HK-2 (cell line): ENCODE measurements around the gene SMIM35.
A peak's percentile ranks its signal among the peaks of the same experiment; 100 is the strongest.
"Not testable (repeated sequence)": the region's sequence is repeated elsewhere in the genome, so short reads cannot be mapped to it uniquely, and the experiment has no call there.

Experiments used
- DNase-seq: peaks from one replicate; pipeline ENCODE4 v3.0.0-alpha.2; 2018; ENCODE audit not compliant: unreplicated experiment

SMIM35 gene

GRCh38 chr11:117984476-117984875 lies 102.3 kb downstream of the SMIM35 start:
- no peak for DNase-seq

DNA sequence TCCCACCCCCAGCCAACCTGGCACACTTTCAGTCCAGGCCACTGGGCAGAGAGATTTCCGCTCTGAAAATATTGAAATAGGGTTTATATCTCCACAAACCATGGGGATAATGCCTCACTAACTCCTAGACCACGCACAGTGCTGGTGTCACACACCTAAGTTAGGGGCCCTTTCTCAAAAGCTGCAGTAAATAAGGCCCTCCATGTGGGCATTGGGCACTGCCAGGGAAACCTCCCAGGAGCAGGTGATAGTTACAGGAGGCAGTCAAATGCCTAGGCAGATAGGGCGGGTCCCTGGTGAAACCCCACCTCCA lies 103.6 kb downstream of the SMIM35 start:
- no peak for DNase-seq

- DNase-seq = no peak
Measured at GRCh38 chr11:117980720-117981119, 106.0 kb downstream of the SMIM35 start.

DNA sequence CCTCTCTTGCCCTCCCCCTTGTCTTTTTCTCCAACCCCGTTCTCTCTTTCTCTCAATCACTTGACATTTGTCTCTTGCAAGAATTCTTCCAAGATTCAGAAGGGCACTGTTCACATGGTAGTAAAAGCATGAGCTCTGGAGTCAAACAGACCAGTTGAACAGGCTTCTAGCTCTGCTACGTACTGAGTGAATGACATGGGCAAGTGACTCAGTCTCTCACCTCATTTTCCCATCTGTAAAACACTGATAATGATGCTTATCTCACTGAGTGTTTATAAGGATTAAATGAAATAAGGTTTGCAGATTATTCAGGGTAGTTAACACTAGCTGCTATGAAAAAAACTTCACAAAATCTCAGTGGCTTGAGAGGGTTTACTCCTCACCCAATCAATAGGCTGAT lies 106.5 kb downstream of the SMIM35 start:
- no peak for DNase-seq

DNA sequence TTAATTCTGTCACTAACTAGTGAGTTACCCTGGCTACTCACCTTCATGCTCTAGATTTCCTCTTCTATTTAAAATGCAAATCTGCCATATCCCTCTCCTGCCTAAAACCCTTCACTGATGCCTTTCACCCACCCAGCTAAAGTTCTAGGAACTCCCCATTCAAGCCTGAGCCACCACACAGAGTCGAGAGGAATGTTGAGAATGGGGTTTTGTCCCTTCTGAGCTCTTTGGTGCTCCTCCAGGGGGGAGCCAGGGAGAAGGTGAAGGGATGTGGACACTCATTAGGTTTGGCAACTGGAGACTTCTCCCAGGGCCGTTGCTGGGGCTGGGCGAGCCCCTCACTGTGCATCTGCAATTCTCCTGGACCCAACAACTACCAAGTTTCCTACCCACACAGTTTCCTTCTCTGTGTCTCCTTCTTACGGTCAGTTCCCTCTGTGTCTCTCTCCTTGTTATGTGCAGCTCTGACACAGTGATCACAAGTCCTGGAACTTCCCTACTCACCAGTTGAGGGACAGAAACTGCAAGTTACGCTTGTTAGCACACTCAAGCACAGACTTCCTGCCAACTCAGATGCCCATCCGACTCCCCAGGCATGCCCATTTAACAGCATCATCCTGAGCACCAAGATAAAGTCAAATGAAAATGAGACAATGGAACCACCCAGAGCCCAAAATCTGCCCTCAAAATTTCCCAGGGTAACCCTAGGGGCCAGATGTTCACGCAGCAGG lies 107.1 kb downstream of the SMIM35 start:
- peak; percentile 17 for DNase-seq

DNA sequence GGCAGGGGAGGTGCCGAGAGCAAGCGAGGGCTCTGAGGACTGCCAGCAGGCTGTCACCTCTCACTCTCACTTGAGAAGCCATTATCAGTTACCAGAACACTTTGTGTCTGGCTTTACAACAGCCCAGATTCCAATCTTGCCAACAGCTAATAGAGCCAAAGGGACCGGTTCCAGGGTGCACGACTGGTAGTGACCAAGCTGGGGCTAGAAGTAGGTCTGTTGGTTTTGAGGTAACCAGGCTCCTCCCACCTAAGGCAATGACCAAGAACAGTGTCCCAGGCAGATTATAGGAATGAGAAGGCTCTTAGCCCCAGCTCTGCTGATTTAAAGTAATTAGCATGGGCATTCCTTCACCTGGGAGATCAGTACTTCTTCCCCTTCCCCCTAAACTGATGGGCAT lies 107.8 kb downstream of the SMIM35 start:
- DNase-seq = no peak

DNA sequence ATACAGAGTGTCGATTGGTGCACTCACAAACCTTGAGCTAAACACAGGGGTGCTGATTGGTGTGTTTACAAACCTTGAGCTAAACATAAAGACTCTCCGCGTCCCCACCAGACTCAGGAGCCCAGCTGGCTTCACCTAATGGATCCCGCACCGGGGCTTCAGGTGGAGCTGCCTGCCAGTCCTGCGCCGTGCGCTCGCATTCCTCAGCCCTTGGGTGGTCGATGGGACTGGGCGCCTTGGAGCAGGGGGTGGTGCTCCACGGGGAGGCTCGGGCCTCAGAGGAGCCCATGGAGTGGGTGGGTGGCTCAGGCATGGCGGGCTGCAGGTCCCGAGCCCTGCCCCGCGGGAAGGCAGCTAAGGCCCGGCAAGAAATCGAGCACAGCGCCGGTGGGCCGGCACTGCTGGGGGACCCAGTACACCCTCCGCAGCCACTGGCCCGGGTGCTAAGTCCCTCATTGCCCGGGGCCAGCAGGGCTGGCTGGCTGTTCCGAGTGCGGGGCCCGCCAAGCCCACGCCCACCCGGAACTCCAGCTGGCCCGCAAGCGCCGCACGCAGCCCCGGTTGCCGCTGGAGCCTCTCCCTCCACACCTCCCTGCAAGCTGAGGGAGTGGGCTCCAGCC lies 108.4 kb downstream of the SMIM35 start:
- DNase-seq = not testable (repeated sequence)

DNA sequence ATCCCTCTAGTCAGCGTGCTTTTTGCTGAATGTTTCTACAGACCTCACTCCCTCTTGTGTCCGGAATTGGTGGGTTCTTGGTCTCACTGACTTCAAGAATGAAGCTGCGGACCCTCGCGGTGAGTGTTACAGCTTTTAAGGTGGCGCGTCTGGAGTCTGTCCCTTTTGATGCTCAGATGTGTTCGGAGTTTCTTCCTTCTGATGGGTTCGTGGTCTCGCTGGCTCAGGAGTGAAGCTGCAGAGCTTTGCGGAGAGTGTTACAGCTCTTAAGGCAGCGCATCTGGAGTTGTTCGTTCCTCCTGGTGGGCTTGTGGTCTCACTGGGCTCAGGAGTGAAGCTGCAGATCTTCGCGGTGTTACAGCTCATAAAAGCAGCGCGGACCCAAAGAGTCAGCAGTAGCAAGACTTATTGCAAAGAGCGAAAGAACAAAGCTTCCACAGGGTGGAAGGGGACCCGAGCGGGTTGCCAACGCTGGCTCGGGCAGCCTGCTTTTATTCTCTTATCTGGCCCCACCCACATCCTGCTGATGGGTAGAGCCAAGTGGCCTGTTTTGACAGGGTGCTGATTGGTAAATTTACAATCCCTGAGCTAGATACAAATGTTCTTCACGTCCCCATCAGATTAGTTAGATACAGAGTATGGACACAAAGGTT lies 109.0 kb downstream of the SMIM35 start:
- not testable (repeated sequence) for DNase-seq

DNA sequence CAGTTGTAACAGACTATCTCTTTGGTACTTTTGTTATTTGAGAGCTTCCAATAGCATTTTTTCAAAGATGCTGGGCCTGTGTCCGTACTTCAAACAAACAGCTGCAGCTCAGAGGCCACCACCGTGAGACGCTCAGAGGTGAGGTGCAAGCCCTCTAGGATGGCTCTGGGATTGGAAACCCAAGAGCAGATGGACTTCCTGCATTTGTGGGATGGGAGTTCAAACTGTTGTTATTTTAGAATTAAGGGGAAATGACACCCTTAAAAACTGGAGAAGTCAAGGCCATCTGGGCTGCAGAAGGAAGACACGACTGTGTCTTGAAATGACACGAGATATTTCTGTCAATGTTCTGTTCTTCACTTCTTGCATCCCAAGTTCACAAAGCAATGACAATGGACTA lies 109.7 kb downstream of the SMIM35 start:
- DNase-seq = no peak

- DNase-seq = no peak
Measured at GRCh38 chr11:117976445-117976844, 110.3 kb downstream of the SMIM35 start.

DNA sequence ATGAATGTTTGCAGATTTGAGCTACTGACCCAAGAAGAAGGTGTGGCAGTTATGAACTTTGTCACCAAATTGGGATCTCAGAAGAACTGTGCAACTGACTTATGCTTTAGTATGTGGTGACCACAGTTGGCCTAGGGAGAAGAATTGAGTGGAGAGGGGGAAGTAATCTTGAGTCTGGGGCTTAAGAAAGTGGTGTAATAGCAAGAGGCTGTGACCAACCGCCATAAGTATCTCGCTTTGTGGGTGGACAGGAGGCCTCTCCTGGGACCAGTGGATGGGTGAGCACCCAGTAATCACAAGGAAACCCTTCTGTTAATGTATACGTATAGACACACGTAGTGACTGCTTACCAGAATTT lies 113.3 kb downstream of the SMIM35 start:
- DNase-seq = no peak

- no peak for DNase-seq
Measured at GRCh38 chr11:117972629-117973502, 113.9 kb downstream of the SMIM35 start.

DNA sequence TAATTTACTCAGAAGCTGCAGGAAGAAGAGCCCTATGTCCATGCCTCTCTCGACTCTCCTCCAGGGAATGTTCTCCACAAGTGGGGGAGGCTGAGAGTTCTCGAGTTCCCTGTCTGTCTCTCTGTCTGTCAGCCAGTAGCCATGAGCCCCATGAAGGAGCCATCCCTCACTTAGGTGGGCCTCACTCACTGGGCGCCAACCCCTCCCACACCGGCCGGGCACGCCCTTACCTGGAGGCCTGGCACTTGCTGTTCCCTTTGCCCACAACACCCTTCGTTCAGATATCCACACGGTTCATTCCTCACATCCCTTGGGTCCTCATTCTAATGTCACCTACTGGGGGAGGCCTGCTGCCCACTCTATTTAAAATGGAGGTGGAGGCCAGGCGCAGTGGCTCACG lies 114.7 kb downstream of the SMIM35 start:
- no peak for DNase-seq

DNA sequence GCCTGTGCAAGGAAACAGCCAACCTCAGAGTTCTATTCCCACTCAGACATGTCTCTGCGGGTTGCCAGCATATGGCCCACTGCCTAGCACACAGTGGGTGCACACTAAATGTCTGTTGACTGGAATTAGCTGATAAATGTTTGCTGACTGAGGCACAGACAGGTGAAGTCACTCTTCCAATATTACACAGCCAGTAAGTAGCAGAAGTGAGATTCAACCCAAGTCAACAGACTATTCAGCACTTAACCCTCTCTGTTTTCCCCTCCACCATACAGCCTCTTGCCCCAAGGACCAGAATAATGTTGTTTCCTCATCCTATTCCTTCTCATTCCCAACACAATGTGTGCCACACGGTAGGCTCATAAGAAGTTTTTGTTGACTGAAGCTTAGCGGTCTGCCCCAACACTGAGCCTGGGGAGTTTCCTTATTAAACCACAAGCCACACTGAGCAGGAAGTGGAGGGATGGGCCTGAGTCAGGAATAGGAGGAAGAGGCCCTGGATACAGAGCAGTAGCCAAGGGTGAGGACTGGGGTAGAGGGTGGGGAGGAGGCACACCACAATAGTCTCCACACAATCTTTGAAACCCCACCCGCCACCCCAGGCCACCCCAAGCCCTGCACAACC lies 116.3 kb downstream of the SMIM35 start:
- DNase-seq = peak; percentile 38

GRCh38 chr11:117969160-117969991 lies 117.4 kb downstream of the SMIM35 start:
- no peak for DNase-seq

GRCh38 chr11:117966908-117967307 lies 119.9 kb downstream of the SMIM35 start:
- no peak for DNase-seq

DNA sequence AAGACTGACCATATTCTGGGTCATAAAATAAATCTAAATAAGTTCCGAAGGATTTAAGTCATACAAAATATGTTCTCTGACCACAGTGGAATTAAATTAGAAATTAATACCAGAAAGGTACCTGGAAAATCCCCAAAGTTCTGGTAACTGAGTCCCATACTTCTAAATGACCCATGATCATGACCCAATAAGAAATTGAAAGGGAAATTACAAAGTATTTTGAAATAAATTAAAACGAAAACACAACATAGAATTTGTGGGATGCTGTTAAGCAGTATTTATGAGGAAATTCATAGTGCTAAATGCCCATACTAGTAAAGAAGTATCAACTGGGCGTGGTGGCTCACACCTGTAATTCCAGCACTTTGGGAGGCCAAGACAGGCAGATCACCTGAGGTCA lies 123.9 kb downstream of the SMIM35 start:
- DNase-seq = no peak

- DNase-seq = no peak
Measured at GRCh38 chr11:117961896-117962295, 124.9 kb downstream of the SMIM35 start.

DNA sequence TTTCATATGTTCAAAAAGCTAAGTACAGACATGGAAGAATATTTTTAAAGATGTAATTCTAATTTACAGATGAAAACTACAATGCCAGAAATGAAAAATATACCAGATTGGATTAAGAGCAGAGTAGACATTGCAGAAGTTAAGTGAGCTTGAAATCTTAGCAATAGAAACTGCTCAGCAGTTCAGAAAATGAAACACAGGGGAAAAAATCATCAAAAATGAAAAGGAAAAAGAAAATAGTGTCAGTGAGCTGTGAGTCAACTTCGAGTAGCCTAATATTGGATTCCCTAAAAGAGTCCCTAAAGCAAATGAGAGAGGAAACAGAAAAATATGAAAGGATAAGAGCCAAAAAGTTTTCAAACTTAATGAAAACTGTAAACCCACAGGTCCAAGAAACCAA lies 126.4 kb downstream of the SMIM35 start:
- DNase-seq = no peak

GRCh38 chr11:117959438-117960149 lies 127.2 kb downstream of the SMIM35 start:
- no peak for DNase-seq
